Endothelial cell of umbilical vein (primary cell): ENCODE data around the gene ATP13A3. TPM values are rescaled to one million over a fixed set of nuclear protein-coding genes. Genes with fewer than 3 reads are reported as not detected.

Source experiments
- BruUV-seq: library from RNA; stranded (reverse); fragments of 400-500 nt; replicated peaks from 2 replicates; lab custom pipeline; 2021; lab: Mats Ljungman, UMichigan
- CTCF ChIA-PET: fragments of 300-600, 350-600 bp; sonication (Branson Sonifier 250); formaldehyde crosslinking; loops from one replicate; lab custom pipeline; 2021; ENCODE audit warnings: antibody characterized with exemption, inconsistent platforms; lab: Charles Lee
- POLR2A ChIA-PET: fragments of 300-600, 350-600 bp; sonication (Branson Sonifier 250); formaldehyde crosslinking; loops from one replicate; lab custom pipeline; 2021; ENCODE audit warnings: antibody characterized with exemption, inconsistent platforms; lab: Charles Lee
- DNase-seq: peaks from one replicate; pipeline ENCODE4 v3.0.0-alpha.2; 2011; ENCODE audit warnings: low read depth, low spot score
- FAIRE-seq: peaks from 2 replicates; lab custom pipeline; 2011; peaks lifted over from hg19 to GRCh38; lab: Jason Lieb, UNC
- H2AFZ ChIP-seq: 2 replicates; pipeline ENCODE4 v1.6.0; 2012; ENCODE audit warnings: low read depth, low read length, control low read depth, inconsistent platforms
- H3K27ac ChIP-seq: 2 replicates; pipeline ENCODE4 v1.5.1; 2011; ENCODE audit warnings: low read depth, mild to moderate bottlenecking, control low read depth, low read length, moderate library complexity; ENCODE audit not compliant: insufficient read depth
- H3K27me3 ChIP-seq, 2 experiments: 2 replicates each; pipeline versions ENCODE4 v1.6.0 to v1.6.1; 2011; ENCODE audit warnings: low read length in 2 of 2, mixed read lengths in 1 of 2; ENCODE audit not compliant: control insufficient read depth in 2 of 2, insufficient read depth in 2 of 2
- H3K36me3 ChIP-seq, 2 experiments: 2 replicates in 1 of 2; 3 replicates in 1 of 2; pipeline ENCODE4 v1.5.1; 2011; ENCODE audit warnings: low read length in 2 of 2, mild to moderate bottlenecking in 1 of 2, moderate library complexity in 1 of 2; ENCODE audit not compliant: control insufficient read depth in 2 of 2, insufficient read depth in 2 of 2; ENCODE audit errors: extremely low read depth in 1 of 2
- H3K4me1 ChIP-seq: 3 replicates; pipeline ENCODE4 v1.5.1; 2011; ENCODE audit warnings: mild to moderate bottlenecking, low read length; ENCODE audit not compliant: control insufficient read depth, insufficient read depth; ENCODE audit errors: extremely low read depth
- H3K4me2 ChIP-seq: 2 replicates; pipeline ENCODE4 v1.6.1; 2011; ENCODE audit warnings: low read length, control low read depth, mixed read lengths; ENCODE audit not compliant: insufficient read depth
- H3K4me3 ChIP-seq, 3 experiments: fragments of 200-600 bp in 1 of 3; sonication (generic), shearing (Covaris generic) in 1 of 3; replicated peaks in 1 of 3; 2 replicates each; pipeline ENCODE4 v1.5.1; 2011 to 2016; ENCODE audit warnings: control low read depth in 3 of 3, low read length in 3 of 3, mild to moderate bottlenecking in 2 of 3, inconsistent platforms in 1 of 3, low read depth in 1 of 3, moderate library complexity in 1 of 3; ENCODE audit not compliant: insufficient read depth in 1 of 3
- H3K79me2 ChIP-seq: 2 replicates; pipeline ENCODE4 v1.6.0; 2012; ENCODE audit warnings: low read length, inconsistent platforms; ENCODE audit not compliant: control insufficient read depth, insufficient read depth
- H3K9ac ChIP-seq: replicated peaks from 2 replicates; pipeline ENCODE3; 2011; ENCODE audit warnings: low read length, control low read depth; ENCODE audit not compliant: insufficient read depth; ENCODE audit errors: extremely low read depth
- H3K9me1 ChIP-seq: replicated peaks from 3 replicates; pipeline ENCODE4 v1.6.0; 2011; ENCODE audit warnings: mild to moderate bottlenecking, low read length; ENCODE audit not compliant: control insufficient read depth, insufficient read depth; ENCODE audit errors: extremely low read depth
- H3K9me3 ChIP-seq: replicated peaks from 2 replicates; pipeline ENCODE4 v1.5.1; 2012; ENCODE audit warnings: low read length, inconsistent platforms; ENCODE audit not compliant: control insufficient read depth, insufficient read depth
- H4K20me1 ChIP-seq: replicated peaks from 2 replicates; pipeline ENCODE3; 2011; ENCODE audit warnings: mild to moderate bottlenecking, low read length; ENCODE audit not compliant: control insufficient read depth, insufficient read depth; ENCODE audit errors: extremely low read depth
- EZH2 ChIP-seq: IDR thresholded peaks from 2 replicates; pipeline ENCODE4 v1.6.1; 2012; ENCODE audit warnings: borderline replicate concordance, low read depth, mild to moderate bottlenecking, moderate library complexity, low read length, inconsistent platforms; ENCODE audit not compliant: severe bottlenecking
- FOS ChIP-seq: IDR thresholded peaks from 2 replicates; pipeline ENCODE4 v1.6.1; 2011; ENCODE audit warnings: mild to moderate bottlenecking, low read length, moderate library complexity, borderline replicate concordance; ENCODE audit not compliant: insufficient read depth
- GATA2 ChIP-seq: IDR thresholded peaks from 2 replicates; pipeline ENCODE4 v1.7.0; 2011; ENCODE audit warnings: low read depth, mild to moderate bottlenecking, moderate library complexity, mixed read lengths, low read length; ENCODE audit not compliant: insufficient read length, insufficient read depth
- JUN ChIP-seq: IDR thresholded peaks from 2 replicates; pipeline ENCODE4 v1.6.1; 2011; ENCODE audit warnings: borderline replicate concordance, low read depth; ENCODE audit not compliant: insufficient read length, insufficient read depth
- MAX ChIP-seq: IDR thresholded peaks from 2 replicates; pipeline ENCODE4 v1.6.1; 2011; ENCODE audit not compliant: insufficient read depth, insufficient read length
- MYC ChIP-seq: IDR thresholded peaks from one replicate; pipeline ENCODE4 v1.6.1; 2011; ENCODE audit warnings: mild to moderate bottlenecking, low read depth, low read length
- POLR2A ChIP-seq: IDR thresholded peaks from 2 replicates; pipeline ENCODE4 v1.6.1; 2012; ENCODE audit warnings: low read depth, mild to moderate bottlenecking, control low read depth, low read length
- POLR2AphosphoS5 ChIP-seq: IDR thresholded peaks from 2 replicates; pipeline ENCODE4 v1.6.1; 2012; ENCODE audit warnings: low read depth, mild to moderate bottlenecking, control low read depth, low read length, moderate library complexity; ENCODE audit not compliant: insufficient read depth
- dilution Hi-C: fragments of 300-500 bp; cut with MboI; formaldehyde crosslinking; loops from one replicate; pipeline ENCODE4 v1.15.0; 2019; ENCODE audit warnings: low sequenced_read_pairs; ENCODE audit not compliant: extremely low pct_ligation_motif_present
- intact Hi-C: fragments of 100-400 bp; cut with micrococcal nuclease; formaldehyde crosslinking; loops from one replicate; pipeline ENCODE4 v1.10.0; 2022
- polyA plus RNA-seq, 4 experiments: library from polyadenylated mRNA; depleted of rRNA in 3 of 4; stranded (reverse) in 3 of 4; unstranded in 1 of 4; fragments of >200 nt; gene quantifications; 2 replicates each; pipeline versions ENCODE4 v1.2.1 to v1.2.3, GENCODE V29; 2011 to 2012; ENCODE audit warnings: missing spikeins in 1 of 4
- total RNA-seq: library from RNA; stranded (reverse); gene quantifications from 2 replicates; pipeline ENCODE4 v1.2.3, GENCODE V29; 2021
- TF ChIP-seq, protein P1 (sequence below), 2 donors: IDR thresholded peaks; 1 replicate in 1 of 2; 2 replicates in 1 of 2; pipeline ENCODE4 v1.5.1; 2011; ENCODE audit warnings: low read length in 2 of 2, mild to moderate bottlenecking in 2 of 2, moderate library complexity in 2 of 2, control low read depth in 1 of 2, inconsistent platforms in 1 of 2, low read depth in 1 of 2; ENCODE audit not compliant: insufficient read depth in 1 of 2; ENCODE audit errors: extremely low read depth in 1 of 2

The ATP13A3 gene
- total and polyA plus RNA-seq, 2 donors (not counting 3 experiments of a cell fraction or from before 2014, with no cell fraction given) = 12.0 to 59.0 TPM

GRCh38 chr3:194357681-194358080, 129.1 kb downstream of the ATP13A3 start:
- no peak for DNase-seq
- H3K4me1 ChIP-seq = no peaks in the 10 kb centered on the region
- intact Hi-C loops (no loop called here), dilution Hi-C loops (no loop called here)
- no TSS peak for BruUV-seq
- peaks cover 0 to 14% of the 10 kb centered on the region in 2 experiments for H3K27me3 ChIP-seq
- no peak overlapping the region for H2AFZ ChIP-seq
- POLR2A ChIA-PET = no interaction called here
- no peaks in the 10 kb centered on the region for H3K9me1 ChIP-seq
- H3K4me2 ChIP-seq = no peak overlapping the region
- no peaks in the 10 kb centered on the region for H3K79me2 ChIP-seq
- H3K9ac ChIP-seq = no peak overlapping the region
- FAIRE-seq = no peak
- CTCF ChIA-PET = interaction anchor here (0.9 to 4.4 kb wide), 3 partner anchors 11 to 23 kb away, joined by 3 to 32 read pairs (median 3); no protein-coding TSS in a partner anchor
- no peak for TF ChIP-seq GATA2
- TF ChIP-seq POLR2AphosphoS5 = no peak
- TF ChIP-seq MAX = no peak
- TF ChIP-seq EZH2 = no peak
- no peak for TF ChIP-seq POLR2A
- TF ChIP-seq MYC = no peak
- no peak for TF ChIP-seq FOS
- H3K4me3 ChIP-seq = no peak overlapping the region
- no peak overlapping the region for H3K27ac ChIP-seq
- no peaks in the 10 kb centered on the region for H3K9me3 ChIP-seq
- H4K20me1 ChIP-seq = no peaks in the 10 kb centered on the region
- H3K36me3 ChIP-seq = no peaks in the 10 kb centered on the region

- Histone ChIP-seq H3K4me3 (no peak overlapping the region), H3K9me3 (no peaks in the 10 kb centered on the region), H4K20me1 (no peaks in the 10 kb centered on the region), H3K27me3 (peaks cover 0 to 8% of the 10 kb centered on the region in 2 experiments), H3K36me3 (no peaks in the 10 kb centered on the region), H3K9ac (no peak overlapping the region), H3K4me2 (no peak overlapping the region), H3K79me2 (no peaks in the 10 kb centered on the region), H3K4me1 (no peaks in the 10 kb centered on the region), H2AFZ (no peak overlapping the region), H3K9me1 (no peaks in the 10 kb centered on the region), H3K27ac (no peak overlapping the region)
- dilution Hi-C loops = no loop called here
- ChIA-PET CTCF (interaction anchor here (1.2 to 4.4 kb wide), 4 partner anchors 9 to 22 kb away, joined by 3 to 32 read pairs (median 6); no protein-coding TSS in a partner anchor), POLR2A (no interaction called here)
- no peak for TF ChIP-seq FOS
- no peak for TF ChIP-seq EZH2
- TF ChIP-seq GATA2 = no peak
- TF ChIP-seq POLR2A = no peak
- TF ChIP-seq JUN = no peak
- no peak for TF ChIP-seq POLR2AphosphoS5
- TF ChIP-seq MYC = no peak
- TF ChIP-seq, protein P1, sequence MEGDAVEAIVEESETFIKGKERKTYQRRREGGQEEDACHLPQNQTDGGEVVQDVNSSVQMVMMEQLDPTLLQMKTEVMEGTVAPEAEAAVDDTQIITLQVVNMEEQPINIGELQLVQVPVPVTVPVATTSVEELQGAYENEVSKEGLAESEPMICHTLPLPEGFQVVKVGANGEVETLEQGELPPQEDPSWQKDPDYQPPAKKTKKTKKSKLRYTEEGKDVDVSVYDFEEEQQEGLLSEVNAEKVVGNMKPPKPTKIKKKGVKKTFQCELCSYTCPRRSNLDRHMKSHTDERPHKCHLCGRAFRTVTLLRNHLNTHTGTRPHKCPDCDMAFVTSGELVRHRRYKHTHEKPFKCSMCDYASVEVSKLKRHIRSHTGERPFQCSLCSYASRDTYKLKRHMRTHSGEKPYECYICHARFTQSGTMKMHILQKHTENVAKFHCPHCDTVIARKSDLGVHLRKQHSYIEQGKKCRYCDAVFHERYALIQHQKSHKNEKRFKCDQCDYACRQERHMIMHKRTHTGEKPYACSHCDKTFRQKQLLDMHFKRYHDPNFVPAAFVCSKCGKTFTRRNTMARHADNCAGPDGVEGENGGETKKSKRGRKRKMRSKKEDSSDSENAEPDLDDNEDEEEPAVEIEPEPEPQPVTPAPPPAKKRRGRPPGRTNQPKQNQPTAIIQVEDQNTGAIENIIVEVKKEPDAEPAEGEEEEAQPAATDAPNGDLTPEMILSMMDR (IDR thresholded peaks at IDR 0.05; ENCODE audit: extremely low read depth in 1 of 2, insufficient read depth in 1 of 2, low read depth in 1 of 2, low read length in 2 of 2) = no peak
- no peak for TF ChIP-seq MAX
- BruUV-seq = no TSS peak
- DNase-seq (no peak), FAIRE-seq (no peak)
- intact Hi-C loops = no loop called here
Measured at GRCh38 chr3:194355379-194355778, 131.4 kb downstream of the ATP13A3 start.
